Fibroblast of pulmonary artery (primary cell): ENCODE results near the gene SNORC.

ENCODE experiments used
- DNase-seq: peaks from one replicate; pipeline ENCODE4 v3.0.0-alpha.2; 2010; ENCODE audit warnings: low read depth
- H3K4me3 ChIP-seq: replicated peaks from 2 replicates; pipeline ENCODE4 v1.5.1; 2011; ENCODE audit warnings: low read depth, mild to moderate bottlenecking, control low read depth, low read length, moderate library complexity
- CTCF ChIP-seq: IDR thresholded peaks from 2 replicates; pipeline ENCODE4 v1.5.1; 2011; ENCODE audit warnings: mild to moderate bottlenecking, control low read depth, low read length, inconsistent platforms; ENCODE audit errors: missing control alignments

SNORC gene

GRCh38 chr2:232865165-232865564, 4.9 kb upstream of the SNORC start:
- no peak for DNase-seq
- no peak overlapping the region for H3K4me3 ChIP-seq
- no peak for TF ChIP-seq CTCF

- no peak for TF ChIP-seq CTCF
- no peak overlapping the region for H3K4me3 ChIP-seq
Observed at GRCh38 chr2:232866104-232866503, 4.0 kb upstream of the SNORC start.

GRCh38 chr2:232869138-232870017, 686 bp upstream of the SNORC start:
- DNase-seq, result no peak
- H3K4me3 ChIP-seq, result no peak overlapping the region
- TF ChIP-seq CTCF, result no peak

More at GRCh38 chr2:232866104-232866503, 4.0 kb upstream of the SNORC start:
- no peak for DNase-seq

GRCh38 chr2:232870766-232871371, 805 bp downstream of the SNORC start:
- no peak for DNase-seq
- TF ChIP-seq CTCF, result no peak
- no peak overlapping the region for H3K4me3 ChIP-seq

- H3K4me3 ChIP-seq, result no peak overlapping the region
- DNase-seq, result no peak
- TF ChIP-seq CTCF, result no peak
Observed at GRCh38 chr2:232871418-232871834, 1.4 kb downstream of the SNORC start.

GRCh38 chr2:232871835-232872736, 2.0 kb downstream of the SNORC start:
- H3K4me3 ChIP-seq, result no peak overlapping the region
- no peak for TF ChIP-seq CTCF
- DNase-seq, result no peak
